Bone marrow (tissue), 2 donors: ENCODE measurements around the gene WBP11.

Source experiments
- DNase-seq, 2 donors: peaks; one replicate each; lab custom pipeline; 2025; lab: John Stamatoyannopoulos, UW

WBP11 gene

DNA sequence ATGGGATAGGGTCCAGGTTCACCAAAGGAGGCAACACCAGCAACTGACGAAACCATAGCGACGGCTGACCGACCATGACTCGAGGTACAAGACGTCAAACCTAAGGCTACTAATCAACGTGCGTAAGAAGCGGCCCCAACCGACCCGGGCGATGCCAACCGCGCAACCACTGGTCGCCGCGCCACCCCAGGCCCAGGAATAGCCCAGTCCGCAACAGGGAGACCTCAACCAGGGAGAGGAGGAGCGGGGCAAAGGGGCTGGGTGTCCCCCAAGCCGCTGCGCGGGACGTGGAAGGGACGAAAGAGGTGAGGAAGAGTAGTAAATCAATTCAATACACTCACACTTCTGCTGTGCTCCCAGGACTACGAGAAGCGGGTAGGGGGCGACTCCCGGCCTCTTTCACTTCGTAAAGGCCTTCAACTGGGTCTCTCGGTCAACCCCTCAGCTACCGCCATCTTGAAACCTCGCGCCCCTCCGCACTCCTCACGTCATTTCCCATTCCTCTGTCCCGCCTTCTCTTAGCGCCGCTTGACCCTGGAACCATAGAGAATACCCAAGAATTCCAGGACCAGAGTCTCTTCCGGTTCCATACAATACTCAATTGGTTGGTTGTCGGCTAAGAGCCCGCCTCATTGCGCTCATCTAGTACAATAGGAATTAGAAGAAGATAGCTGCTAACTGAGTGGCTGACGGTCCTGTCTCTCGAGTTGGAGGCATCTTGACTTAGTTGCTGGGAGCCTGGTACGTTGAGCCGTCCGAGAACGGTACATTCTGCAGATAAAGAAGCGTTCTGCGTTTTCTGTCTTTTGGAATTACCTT is at the start of gene WBP11, which contains the start of gene C12orf60:
Gene WBP11 (minus strand): TSS at position 468 of the 819 bp plus-strand sequence. CDS start 2,095 bp downstream, outside the sequence.
Gene C12orf60 (plus strand): TSS at position 660 of the 819 bp plus-strand sequence. CDS start 19,266 bp downstream, outside the sequence.
- peak; percentile 79 to 99 for DNase-seq

DNA sequence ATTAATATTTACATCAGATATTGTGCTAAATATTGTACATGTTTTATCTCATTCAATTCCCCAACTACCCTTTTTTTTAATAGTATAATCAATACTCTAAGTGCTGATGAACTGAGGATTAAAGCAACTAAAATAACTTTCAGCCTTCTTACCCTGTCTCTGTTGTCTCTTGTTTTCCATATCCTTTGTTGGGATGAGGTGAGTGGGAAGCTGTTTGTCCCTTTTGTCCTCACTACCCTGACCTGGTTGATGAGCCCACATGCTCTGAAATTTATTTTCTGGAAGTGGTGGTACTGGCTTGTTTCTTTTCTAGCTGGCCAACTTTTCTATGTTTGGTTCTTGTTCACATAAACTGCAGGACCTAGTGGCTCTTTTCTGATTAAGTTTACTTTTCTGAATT is 49.6 kb upstream of the WBP11 start:
- DNase-seq, result no peak

DNA sequence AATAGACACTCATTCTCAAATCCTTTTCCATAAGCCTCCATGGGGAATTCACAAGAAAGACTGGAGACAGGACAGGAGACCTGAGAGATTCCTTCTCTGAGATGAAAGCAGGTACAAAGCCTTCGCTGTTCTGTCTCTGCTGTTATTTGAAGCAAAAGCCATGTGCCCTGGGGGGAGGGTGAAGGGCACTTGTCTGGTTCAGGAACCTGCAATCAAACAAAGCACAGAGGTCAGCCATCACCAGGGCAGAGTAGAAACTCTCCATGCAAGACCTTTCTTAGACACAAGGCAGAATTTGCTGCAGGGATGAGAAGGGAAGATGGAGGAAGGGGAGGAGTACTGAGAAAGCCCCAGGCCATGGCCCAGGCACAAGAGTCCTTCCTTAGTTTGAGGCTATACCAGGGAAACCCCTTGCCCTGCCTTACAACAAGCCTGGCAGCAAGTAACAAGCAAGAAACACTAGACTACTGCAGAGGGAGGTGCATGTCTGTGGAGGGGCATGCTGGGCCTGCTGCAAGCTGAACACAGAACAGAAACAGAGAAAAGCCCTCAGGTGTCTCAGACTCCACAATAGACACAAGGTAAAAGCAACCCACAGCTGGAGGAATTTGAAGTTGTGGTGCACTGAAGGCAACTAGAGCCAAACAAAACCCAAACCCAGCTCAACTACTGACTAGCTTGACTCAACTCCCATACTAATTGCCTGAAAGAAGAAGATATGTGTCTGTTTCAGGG is 47.8 kb upstream of the WBP11 start:
- no peak for DNase-seq

DNA sequence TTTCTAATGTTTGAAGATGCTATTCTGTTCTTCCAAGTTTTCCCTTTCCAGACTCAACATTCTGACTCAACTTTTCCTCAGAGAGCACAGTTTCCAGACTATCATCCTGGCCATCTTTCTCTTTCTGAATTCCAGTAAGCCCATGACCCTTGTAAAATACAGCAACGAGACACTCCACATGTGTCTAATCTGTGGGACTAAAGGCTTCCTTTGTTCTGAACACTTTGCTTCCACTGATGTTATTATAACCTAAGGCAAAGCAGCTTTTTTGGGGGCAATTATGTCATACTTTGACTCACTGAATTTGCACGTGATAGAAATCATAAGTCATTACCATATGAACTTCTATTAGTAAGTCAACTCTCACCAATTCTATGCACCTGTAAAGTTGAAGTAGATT is 46.4 kb upstream of the WBP11 start:
- DNase-seq, result no peak

DNA sequence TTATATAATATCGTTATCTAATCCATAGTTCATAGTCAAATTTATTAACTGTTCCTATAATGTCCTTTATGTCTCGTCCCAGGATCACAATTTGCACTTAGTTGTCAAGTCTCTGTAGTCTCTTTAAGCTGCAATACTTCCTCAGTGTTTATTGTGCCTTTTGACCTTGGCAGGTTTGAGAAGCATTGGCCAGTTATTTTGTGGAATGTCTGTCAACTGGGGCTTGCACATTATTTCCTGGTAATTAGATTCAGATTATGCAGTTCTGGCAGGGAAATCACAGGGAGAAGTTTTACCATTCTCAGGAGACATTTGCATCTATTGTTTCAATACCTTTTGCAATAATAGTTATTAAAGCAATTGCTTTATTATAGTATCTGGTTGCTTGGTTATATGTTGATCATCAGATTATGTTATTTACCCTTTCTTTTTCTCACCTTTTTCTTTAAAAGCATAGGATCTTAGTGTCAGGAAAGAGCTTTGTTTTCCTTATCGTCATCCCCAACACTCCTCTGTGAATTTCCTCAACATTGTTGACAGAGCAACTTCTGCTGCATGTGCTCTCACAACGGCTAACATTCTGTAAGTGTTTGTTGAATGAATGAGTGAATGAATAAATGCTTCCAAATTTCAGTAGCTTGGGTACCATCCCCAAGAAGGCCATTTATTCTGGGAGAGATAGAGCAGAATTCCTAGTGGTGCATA is 43.8 kb upstream of the WBP11 start:
- no peak for DNase-seq

DNA sequence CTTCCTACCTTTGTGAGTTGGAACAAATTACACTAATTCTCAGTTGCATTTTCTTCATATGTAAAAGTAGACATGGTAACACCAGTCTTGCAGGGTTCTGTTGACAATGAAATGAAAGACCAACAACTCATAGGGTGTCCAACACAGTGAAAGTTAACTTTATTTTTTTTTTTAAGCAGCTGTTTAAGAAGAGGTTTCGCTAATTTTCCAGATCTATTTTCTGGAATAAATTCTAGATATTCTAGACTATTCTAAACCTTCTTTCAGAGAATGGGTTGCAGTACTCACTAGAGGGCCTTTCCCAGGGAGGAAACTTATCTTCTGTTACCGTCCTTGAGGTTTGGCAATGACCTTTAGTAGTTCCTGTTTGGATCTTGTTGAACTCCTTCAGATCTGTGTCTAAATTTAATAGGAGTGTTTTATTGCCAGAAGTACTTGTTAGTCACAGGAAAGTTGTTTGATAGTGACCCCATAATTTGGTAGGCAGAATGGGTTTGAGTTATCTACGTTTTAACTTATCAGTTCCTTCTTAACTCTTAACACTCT is 42.8 kb upstream of the WBP11 start:
- peak in 1 of 2 donors; percentile 61 for DNase-seq

DNA sequence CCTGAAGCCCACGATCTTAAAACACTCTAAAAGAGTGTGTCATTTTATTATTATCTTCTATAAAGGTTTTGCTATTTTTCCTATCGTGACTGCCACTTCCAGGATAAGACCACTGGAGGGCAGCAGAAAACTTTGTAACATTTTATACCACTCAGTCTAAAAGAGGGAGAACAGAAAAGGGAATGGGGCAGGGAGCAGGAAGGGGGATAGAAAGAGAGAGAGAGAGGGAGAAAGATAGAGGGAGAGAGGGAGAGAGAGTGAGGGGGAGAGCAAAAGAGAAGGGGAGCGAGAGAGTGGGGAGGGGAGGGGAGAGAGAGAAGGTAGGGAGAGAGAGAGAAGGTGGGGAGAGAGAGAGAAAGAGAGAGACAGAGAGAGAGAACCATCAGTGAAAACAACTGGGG is 42.1 kb upstream of the WBP11 start:
- peak in 1 of 2 donors; percentile 55 for DNase-seq

DNA sequence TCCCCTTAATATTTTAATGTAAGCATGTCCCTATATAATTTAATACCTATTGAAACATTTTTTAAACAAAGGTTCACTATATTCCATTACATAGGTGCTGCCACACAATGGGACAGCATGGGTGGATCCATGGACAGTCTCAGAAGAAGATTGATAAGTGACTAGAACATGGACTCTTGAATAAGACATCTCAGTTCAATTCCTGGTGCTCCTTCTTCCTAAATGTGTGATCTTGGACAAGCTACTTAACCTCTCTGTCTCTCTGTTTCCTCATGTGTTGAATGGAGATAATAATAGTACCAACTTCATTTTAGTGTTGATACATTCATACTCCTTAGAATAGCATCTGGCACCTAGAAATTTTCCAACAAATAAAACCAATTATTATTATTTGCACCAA is 41.1 kb upstream of the WBP11 start:
- DNase-seq, result no peak

DNA sequence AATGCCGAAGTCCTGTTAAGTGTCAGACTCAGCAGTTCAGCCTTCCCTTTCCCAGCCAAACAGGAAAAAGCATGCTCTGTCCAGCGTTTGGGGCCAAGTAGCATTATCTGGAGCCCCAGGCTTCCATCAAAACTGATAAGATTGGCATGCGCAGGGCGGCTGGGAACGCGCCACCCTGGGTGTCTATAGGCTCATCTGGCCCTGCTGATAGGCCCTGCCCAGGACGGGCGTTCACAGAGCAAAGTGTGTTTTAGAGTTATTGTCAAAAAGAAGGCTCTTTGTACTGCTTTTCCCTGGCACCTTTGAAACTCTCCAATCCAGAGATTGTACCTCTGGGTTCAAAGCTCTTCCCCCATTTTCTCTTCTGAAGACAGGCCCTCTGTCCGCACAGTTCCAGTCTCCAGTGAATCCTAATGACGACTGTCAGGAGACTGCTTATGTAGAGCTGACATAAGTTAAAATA is 40.2 kb upstream of the WBP11 start, which contains the start of gene ART4:
Gene ART4 (minus strand): TSS at position 102 of the 463 bp plus-strand sequence. CDS start 413 bp downstream, outside the sequence.
- no peak for DNase-seq

DNA sequence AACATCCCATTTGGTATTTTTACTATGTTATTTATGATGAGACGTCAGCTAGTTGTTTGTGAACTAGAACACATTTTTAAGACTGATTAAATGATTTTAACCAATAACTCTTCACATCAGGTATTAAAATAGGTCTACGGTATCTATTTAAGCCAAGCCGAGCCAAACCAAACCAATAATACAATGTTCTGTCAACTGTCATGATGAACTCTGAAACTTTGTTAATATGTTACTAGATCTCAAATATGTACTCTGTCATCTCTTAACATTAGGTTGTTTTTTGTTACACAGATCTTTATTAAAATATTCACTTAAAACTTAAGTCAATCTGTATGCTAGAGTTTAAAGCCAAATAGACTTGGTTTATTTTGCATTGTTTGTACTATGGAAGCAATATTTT is 39.0 kb upstream of the WBP11 start:
- no peak for DNase-seq

DNA sequence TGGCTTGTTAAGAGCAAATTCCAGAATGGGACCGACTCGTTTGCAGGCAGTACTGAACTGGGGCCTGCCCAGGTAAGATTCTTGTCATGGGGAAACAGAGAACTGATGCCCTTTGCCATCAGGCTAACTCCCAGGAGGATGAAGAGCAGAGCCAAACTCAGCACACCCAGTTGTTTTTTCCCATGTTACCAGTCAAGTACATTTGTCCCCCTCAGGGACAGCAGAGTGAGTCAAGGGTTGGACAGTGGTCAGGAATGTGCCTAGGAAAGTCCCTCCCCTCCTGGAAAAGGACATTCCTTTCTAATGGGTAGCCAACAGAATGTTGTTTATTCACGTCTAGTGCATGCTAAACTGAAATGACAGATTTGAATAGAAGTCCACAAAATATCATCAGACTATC is 38.5 kb upstream of the WBP11 start:
- no peak for DNase-seq

DNA sequence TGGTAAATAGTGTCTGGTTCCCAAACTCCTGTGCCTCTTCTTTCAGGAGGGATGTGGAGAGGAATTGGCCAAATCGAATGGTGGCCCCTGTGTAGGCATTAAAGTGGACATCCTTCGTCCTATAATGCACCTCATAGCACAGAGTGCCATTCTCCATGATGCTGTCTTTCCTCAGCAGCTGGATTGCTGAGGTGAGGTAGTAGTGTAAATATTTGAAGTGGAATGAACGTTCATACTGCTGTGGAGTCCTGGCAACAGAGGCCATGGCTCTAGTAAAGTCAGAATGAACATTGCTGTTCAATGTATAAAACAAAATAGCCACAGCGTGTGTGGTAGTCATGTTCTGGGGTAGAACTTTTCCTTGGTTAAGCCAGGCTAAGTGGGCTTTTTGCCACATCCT is 37.3 kb upstream of the WBP11 start:
- DNase-seq, result no peak

DNA sequence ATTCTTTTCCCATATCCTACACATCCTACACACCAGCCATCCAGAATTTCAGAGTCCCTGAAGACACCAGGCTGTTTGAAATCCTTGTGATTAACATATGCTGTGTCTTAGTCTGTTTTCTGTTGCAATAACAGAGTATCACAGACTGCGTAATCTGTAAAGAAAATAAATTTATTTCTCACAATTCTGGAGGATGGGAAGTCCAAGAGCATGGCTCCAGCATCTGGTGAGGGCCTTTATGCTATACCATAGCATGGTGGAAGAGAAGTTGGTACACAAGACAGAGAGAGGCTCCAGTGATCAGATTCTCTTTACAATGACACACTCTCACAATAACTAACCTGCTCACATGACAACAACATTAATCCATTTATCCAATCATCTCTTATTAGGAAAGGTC is 36.0 kb upstream of the WBP11 start:
- no peak for DNase-seq

DNA sequence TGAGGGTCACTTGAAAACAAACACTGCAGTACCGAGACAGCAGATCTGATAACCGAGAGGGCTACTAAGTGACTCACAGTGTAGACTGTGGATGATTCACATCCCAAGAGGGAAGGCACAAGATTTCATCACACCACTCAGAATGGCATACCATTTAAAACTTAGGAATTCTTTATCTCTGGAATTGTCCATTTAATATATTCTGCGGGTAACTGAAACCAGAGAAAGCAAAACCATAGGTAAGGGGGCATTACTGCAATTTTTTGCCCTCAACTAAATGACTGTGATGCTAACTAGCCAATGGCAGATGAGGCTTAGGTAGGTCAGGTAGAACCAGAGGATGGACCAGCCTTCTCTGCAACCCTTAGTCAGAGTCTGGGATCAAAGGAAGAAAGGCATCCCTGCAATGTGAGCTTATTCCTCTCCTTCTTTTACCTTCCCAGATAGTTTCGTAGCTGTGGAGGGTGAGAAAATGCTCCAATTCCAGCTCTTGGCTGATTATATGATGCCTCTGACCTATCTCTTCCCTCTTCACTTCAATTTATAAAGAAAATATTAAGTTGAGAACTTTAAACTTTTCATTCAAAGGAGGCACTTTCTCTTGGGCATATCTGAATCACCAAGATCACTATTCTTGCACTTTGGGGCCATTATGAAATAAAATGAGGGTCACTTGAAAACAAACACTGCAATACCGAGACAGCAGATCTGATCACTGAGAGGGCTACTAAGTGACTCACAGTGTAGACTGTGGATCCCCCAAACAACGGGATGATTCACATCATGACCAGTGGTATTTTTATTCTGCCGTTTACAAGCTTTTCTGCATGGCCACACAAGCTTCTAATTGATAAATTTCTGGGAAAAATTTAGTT is 33.3 kb upstream of the WBP11 start:
- no peak for DNase-seq

DNA sequence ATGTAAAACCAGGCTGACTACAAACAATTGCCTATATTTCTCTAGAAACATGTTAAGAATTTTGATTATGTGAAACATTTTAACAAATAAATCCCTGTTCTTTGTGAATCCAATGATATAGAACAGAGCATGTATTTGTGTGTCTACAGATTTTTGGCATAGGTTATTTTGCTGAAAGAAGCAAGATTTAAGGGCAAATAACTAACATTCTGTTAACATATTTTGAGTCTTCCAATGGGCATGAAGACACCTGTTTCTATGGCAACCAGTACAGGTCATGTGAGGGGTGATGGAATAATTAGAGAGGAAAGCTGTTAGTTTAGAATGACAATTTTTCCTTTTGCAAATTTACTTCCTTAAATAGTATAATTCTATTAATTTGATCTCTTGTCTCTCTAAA is 31.2 kb upstream of the WBP11 start:
- no peak for DNase-seq

DNA sequence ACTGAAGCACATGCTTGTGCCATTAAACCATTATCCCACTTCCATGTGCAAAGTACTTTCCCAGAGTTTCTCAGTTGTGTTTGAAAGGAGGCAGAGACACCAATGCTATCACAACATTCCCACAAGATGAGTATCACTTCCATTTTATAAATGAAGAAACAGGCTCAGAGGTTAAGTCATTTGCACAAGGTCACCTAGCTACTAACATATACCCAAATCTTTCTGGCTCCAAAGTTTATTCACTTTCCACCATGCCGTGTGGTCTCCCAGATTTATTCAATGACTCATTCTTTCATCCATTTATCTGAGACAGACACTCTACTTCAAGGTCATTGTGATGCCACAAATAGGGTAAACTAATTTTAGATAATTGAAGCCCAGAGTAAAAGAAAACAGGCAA is 30.7 kb upstream of the WBP11 start:
- DNase-seq, result no peak

DNA sequence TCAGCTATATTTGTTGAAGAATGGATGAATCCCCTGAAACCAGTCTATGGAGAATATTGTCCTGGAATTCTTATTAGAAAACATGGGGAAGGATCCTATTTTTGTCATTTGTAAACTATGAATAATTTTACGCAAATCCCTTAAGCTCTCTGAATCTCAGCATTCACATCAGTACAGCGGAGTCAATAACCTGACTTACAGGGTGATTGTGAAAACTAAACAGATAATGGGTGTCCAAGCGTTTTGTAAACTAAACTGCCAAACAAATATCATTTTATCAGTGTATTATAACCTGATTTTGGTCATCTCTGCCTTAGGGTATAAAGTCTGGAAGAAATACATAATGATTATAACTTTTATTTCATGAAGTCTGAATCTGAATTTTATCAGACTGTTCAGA is 30.1 kb upstream of the WBP11 start:
- DNase-seq, result no peak

DNA sequence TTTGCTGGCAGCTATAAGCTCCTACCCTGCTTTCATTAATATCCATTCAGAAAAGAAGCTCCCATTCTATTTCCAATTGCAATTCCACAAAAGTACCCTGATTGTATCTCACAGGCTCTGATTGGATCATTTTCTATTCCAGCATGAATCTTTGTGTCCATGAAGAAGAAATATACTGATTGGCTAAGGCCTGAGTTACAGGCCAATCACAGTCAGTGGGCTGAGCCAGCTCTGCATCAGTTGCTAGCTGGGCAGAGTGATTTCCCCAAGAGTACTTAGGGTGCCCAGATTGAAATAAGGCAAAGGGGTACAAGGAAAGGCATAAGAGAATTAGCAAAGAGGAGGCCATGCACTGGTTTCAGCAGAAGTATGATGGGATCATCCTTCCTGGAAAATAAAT is 25.6 kb upstream of the WBP11 start:
- no peak for DNase-seq

DNA sequence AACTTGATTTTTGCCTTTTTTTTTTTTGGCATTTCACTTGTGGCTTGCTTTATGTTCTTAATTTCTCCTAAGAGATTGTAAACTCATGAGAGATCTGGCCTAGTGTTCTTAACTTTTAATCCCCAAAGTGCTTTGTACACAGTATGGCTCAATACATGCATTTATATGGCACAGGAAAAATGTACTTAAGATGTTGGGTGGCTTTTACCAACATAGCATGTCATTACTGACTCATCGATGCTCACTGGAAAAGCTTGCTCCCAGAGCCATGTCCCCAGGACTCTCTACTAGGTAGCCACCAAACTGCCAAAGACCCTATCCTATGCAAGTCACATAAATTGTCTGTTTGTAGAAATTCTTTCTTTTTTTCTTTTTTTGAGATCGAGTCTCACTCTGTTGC is 23.8 kb upstream of the WBP11 start:
- DNase-seq, result no peak

DNA sequence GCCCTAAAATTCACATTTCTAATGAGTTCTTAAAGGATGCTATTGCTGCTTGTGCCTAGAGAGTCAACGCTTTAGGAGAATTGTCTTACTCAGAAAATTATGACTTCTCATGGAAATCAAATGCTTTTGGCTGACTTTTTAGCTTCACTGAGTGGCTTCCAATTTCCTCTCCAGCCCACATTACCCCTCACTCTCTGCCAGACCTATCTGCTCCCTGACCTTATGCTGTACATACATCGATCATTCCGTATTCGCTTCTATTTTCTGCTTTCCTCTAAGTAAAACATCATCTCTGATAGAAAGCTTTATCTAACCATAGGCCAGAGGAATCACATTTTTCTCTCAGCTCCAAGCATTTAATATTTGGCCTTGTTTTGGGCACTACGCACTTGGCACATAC is 23.2 kb upstream of the WBP11 start:
- DNase-seq, result no peak

DNA sequence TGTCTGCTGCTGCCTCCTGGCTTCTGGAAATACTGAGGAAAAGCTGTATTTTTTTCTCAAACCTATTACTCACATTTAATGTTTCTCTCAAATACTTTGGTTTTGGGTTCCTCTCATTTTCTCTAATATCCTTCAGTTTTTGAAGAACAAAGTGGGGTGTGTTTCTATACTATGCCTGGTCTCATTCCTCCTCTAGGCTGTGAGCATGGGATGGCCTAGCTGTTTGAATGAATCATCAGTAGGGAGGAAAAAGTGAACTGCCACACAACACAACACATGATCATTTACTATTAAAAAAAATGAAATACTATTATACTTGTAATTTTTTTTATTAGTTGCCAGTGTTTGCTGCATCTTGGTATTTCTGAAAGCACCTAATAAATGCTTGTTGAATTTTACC is 22.0 kb upstream of the WBP11 start:
- DNase-seq, result no peak
